Body of pancreas (tissue), 4 donors: ENCODE data around the gene NOP14.

ENCODE experiments used
- POLR2A ChIP-seq, 3 donors: fragments of 450-650 bp; IDR thresholded peaks; one replicate each; pipeline ENCODE4 v1.6.1; 2016; ENCODE audit warnings: antibody characterized with exemption in 3 of 3, mild to moderate bottlenecking in 2 of 3
- TF ChIP-seq, protein P1 (sequence below), 7 experiments: fragments of 450-650 bp in 4 of 7; fragments of 200-600 bp in 3 of 7; sonication (generic) in 3 of 7; IDR thresholded peaks; one replicate each; pipeline ENCODE4 v1.5.1; 2016 to 2019; ENCODE audit warnings: antibody characterized with exemption in 7 of 7

GRCh38 chr4:2942037-2942531 lies 21.1 kb downstream of the NOP14 start:
- TF ChIP-seq, protein P1, sequence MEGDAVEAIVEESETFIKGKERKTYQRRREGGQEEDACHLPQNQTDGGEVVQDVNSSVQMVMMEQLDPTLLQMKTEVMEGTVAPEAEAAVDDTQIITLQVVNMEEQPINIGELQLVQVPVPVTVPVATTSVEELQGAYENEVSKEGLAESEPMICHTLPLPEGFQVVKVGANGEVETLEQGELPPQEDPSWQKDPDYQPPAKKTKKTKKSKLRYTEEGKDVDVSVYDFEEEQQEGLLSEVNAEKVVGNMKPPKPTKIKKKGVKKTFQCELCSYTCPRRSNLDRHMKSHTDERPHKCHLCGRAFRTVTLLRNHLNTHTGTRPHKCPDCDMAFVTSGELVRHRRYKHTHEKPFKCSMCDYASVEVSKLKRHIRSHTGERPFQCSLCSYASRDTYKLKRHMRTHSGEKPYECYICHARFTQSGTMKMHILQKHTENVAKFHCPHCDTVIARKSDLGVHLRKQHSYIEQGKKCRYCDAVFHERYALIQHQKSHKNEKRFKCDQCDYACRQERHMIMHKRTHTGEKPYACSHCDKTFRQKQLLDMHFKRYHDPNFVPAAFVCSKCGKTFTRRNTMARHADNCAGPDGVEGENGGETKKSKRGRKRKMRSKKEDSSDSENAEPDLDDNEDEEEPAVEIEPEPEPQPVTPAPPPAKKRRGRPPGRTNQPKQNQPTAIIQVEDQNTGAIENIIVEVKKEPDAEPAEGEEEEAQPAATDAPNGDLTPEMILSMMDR (IDR thresholded peaks at IDR 0.05) = no peak
- TF ChIP-seq POLR2A (IDR thresholded peaks at IDR 0.05) = no peak
